ENCODE data around the gene ECE2. TPM values are rescaled to one million over a fixed set of nuclear protein-coding genes. Genes with fewer than 3 reads are reported as not detected.

The ECE2 gene
- total RNA-seq, 1 experiment from 2014 or later, result not detected

DNA sequence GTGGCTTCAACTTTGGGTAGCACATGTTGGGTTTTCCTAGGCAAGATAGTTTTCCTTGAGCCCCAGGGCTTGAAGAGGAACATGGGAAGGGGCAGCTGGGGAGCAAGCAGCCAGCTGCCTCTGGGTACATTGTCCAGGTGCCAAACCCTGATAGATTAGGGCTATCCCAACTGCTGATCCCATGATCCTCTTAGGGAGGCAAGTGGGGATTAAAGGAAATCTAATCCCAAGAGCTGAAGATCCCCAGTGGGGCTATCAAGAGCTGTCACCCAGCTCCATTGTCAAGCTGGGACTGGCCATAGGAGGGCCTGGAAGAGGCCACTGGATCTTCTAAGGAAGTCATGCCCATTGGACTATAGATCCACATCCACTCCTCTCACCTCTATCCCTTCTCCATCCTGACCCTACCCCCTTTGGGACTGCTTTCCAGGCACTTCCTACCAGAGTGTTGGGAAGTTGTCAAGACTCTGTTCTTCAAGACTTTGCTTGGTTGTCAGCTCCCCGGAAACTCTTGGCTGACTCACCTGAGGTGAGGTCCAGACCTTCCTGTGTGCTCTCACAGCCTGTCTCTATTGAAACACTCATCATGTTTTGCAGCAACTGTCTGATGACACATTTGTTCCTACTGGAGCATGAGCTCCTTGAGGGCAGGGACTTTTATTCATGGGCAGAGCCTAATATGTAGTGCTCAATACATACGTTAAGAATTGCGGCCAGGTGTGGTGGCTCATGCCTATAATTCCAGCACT is 20.4 kb upstream of the ECE2 start:
- Histone ChIP-seq H3K36me3 (ENCODE audit: insufficient read depth, low read length, poor library complexity, severe bottlenecking) (no peaks in the 10 kb centered on the region), H3K27ac (ENCODE audit: low read depth, low read length, poor library complexity, severe bottlenecking) (no peak overlapping the region), H3K4me1 (ENCODE audit: insufficient read depth, low read length, poor library complexity, severe bottlenecking) (peaks cover 5% of the 10 kb centered on the region), H3K9me3 (ENCODE audit: low read depth, low read length, poor library complexity, severe bottlenecking) (no peaks in the 10 kb centered on the region), H3K4me3 (ENCODE audit: low read depth, low read length, poor library complexity, severe bottlenecking) (no peak overlapping the region), H3K27me3 (replicated peaks; ENCODE audit: insufficient read depth, low read depth, low read length, poor library complexity) (peaks cover 5% of the 10 kb centered on the region)
- intact Hi-C loops (cut with micrococcal nuclease; ENCODE audit: unreplicated experiment), result no loop called here
- POLR2A ChIA-PET (ENCODE audit: low non-redundant PET), result no interaction called here
- no TSS peak for BruUV-seq (replicated peaks)
- TF ChIP-seq CTCF (conservative IDR thresholded peaks at IDR 0.05; ENCODE audit: low read depth, low read length) (no peak), EZH2 (IDR thresholded peaks at IDR 0.05; ENCODE audit: borderline replicate concordance, low read depth, low read length, poor library complexity, severe bottlenecking) (no peak)
- no peak for DNase-seq (ENCODE audit: low spot score)
- CTCF ChIA-PET, result no interaction called here

DNA sequence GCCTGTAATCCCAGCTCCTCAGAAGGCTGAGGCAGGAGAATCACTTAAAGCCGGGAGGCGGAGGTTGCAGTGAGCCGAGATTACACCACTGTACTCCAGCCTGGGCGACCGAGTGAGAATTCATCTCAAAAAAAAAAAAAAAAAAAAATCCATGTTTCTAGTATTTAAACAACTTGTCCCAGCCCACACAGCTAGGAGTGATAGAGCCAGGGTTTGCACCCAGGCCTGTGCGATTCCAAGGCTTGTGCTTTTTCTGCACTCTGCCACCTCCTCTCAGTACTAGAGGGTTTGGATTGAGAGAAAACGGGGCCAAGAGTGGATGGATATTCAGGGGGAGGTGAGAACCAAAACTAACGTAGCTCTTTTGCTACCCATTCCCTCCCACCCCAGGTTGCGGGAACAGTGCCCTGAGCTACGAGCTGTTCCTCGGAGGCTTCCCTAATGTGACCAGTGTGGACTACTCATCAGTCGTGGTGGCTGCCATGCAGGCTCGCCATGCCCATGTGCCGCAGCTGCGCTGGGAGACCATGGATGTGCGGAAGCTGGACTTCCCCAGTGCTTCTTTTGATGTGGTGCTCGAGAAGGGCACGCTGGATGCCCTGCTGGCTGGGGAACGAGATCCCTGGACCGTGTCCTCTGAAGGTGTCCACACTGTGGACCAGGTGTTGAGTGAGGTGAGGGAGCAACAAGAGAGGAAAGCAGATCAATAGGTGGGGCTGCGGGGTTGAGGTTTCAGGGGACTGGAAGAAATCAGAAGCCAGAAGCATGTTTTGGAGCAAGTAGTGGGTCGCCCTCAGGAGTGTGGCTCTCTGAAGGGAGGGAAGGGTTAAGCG is 18.5 kb upstream of the ECE2 start:
- BruUV-seq (replicated peaks), result no TSS peak
- Histone ChIP-seq H3K27me3 (replicated peaks; ENCODE audit: insufficient read depth, low read depth, low read length, poor library complexity) (peaks cover 14% of the 10 kb centered on the region), H3K4me3 (ENCODE audit: low read depth, low read length, poor library complexity, severe bottlenecking) (no peak overlapping the region), H3K9me3 (ENCODE audit: low read depth, low read length, poor library complexity, severe bottlenecking) (no peaks in the 10 kb centered on the region), H3K36me3 (ENCODE audit: insufficient read depth, low read length, poor library complexity, severe bottlenecking) (no peaks in the 10 kb centered on the region), H3K4me1 (ENCODE audit: insufficient read depth, low read length, poor library complexity, severe bottlenecking) (peaks cover 11% of the 10 kb centered on the region), H3K27ac (ENCODE audit: low read depth, low read length, poor library complexity, severe bottlenecking) (no peak overlapping the region)
- ChIA-PET CTCF (no interaction called here), POLR2A (ENCODE audit: low non-redundant PET) (no interaction called here)
- TF ChIP-seq EZH2 (IDR thresholded peaks at IDR 0.05; ENCODE audit: borderline replicate concordance, low read depth, low read length, poor library complexity, severe bottlenecking) (no peak), CTCF (conservative IDR thresholded peaks at IDR 0.05; ENCODE audit: low read depth, low read length) (no peak)
- intact Hi-C loops (cut with micrococcal nuclease; ENCODE audit: unreplicated experiment), result no loop called here
- DNase-seq (ENCODE audit: low spot score), result no peak

- intact Hi-C loops (cut with micrococcal nuclease; ENCODE audit: unreplicated experiment), result no loop called here
- TF ChIP-seq EZH2 (IDR thresholded peaks at IDR 0.05; ENCODE audit: borderline replicate concordance, low read depth, low read length, poor library complexity, severe bottlenecking), result no peak
- TF ChIP-seq CTCF (conservative IDR thresholded peaks at IDR 0.05; ENCODE audit: low read depth, low read length), result no peak
- no peak for DNase-seq (ENCODE audit: low spot score)
- Histone ChIP-seq H3K4me3 (ENCODE audit: low read depth, low read length, poor library complexity, severe bottlenecking) (no peak overlapping the region), H3K27me3 (replicated peaks; ENCODE audit: insufficient read depth, low read depth, low read length, poor library complexity) (peaks cover 25% of the 10 kb centered on the region), H3K4me1 (ENCODE audit: insufficient read depth, low read length, poor library complexity, severe bottlenecking) (peaks cover 11% of the 10 kb centered on the region), H3K36me3 (ENCODE audit: insufficient read depth, low read length, poor library complexity, severe bottlenecking) (no peaks in the 10 kb centered on the region), H3K27ac (ENCODE audit: low read depth, low read length, poor library complexity, severe bottlenecking) (no peak overlapping the region), H3K9me3 (ENCODE audit: low read depth, low read length, poor library complexity, severe bottlenecking) (no peaks in the 10 kb centered on the region)
- ChIA-PET CTCF (no interaction called here), POLR2A (ENCODE audit: low non-redundant PET) (no interaction called here)
- no TSS peak for BruUV-seq (replicated peaks)
Observed at GRCh38 chr3:184258926-184259325, 16.9 kb upstream of the ECE2 start.

All from A673 (cell line).